Subcutaneous adipose tissue (tissue), 4 donors: ENCODE data around the gene THADA. TPM values are rescaled to one million over a fixed set of nuclear protein-coding genes. Genes with fewer than 3 reads are reported as not detected.

Experiments
- CTCF ChIP-seq: fragments of 450-650 bp; IDR thresholded peaks from one replicate; pipeline ENCODE4 v1.5.1; 2016; ENCODE audit warnings: low read depth, mild to moderate bottlenecking, control low read depth, antibody characterized with exemption, moderate library complexity
- total RNA-seq, 4 donors: library from RNA; depleted of rRNA; stranded (reverse); fragments of >200 nt; gene quantifications; one replicate each; pipeline ENCODE4 v1.1.0, GENCODE V29; 2016

Gene THADA
- total RNA-seq, 4 donors from 2014 or later, result 31.8 to 71.9 (median 53.8) TPM

DNA sequence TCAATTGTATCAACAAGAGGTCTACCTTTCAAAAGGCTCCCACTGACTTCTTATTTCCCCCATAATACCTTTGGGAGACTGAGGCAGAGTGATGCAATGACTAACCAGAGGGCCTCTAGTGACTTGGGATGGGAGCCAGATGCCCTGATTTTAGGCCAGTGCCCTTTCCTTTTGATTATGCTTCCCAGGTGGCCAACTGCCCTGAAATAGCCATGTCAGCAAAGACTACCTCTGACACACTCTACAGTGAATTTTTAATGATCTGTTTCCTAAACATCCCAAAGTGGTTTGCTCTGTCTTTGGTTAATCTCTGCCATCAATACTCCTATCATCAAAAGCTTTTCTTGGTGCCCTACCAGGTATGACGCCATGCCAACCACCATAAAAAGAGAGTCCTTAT lies 303.5 kb downstream of the THADA start:
- no peak for TF ChIP-seq CTCF

DNA sequence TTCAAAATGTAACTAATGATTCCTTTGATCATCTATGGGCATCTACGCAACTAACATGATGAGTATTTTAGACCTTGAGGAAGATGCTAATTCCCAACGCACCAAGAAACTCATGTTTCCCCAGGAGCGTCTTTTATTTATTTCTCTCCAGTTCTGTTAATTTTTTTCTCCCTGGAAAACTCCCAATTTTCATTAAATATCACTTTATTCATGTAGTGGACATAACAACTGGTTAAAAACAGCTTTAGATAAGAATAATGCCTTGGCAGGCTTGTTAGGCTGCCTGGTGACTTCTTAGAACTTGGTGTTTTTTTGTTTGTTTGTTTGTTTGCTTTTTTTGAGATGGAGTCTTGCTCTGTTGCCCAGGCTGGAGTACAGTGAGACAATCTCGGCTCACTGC lies 306.5 kb downstream of the THADA start:
- TF ChIP-seq CTCF, result no peak

DNA sequence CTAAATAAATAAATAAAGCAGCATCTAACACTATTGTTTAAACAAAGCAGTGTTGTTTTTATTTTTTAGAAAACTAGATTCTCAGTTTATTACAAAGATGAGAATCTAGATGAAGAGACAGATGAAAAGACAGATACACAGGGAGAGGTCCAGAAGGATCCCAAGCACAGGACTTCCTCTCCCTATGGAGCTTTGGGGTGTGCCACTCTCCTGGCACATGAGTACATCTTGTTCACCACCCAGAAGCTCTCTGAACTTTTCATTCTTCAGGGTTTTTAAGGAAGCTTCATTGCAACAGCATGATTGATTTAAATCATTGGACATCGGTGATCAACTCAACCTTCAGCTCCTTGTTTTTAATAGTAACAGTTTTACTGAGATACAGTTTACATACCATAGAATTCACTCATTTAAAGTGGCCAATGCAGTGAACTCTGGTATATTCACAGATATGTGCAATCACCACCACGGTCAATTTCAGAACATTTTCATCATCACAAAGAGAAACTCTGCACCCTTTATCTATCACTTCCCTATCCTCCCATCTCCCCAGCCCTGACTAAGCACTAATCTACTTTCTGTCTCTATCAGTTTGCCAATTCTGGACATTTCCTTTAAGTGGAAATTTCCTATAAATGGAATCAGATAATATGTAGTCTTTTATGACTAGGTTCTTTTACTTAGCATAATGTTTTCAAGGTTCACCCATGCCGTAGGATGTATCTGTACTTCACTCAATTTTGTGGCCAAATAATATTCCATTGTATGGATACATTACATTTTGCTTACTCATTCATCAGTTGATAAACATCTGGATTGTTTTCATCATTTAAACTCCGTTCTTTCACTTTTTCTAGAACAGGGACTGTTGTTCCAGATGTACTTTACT lies 307.2 kb downstream of the THADA start:
- no peak for TF ChIP-seq CTCF

DNA sequence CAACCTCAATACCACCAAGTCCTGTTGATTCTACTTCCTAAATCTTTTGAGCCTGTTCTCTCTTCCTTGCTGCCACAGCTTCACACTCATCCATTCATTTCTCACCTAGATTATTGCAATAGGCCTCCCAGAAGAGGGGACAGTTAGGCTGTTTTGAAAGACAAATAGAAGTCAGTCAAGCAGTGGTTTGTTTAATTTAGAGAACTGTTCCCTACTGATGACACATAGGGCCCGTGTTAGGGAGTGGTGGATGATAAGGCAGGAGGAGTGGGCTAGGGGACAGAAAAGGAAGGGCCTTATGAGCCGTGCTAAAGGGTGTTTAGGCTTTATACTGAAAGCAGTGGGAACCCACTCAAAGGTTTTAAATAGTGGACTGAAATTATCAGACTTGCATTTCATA lies 309.9 kb downstream of the THADA start:
- TF ChIP-seq CTCF, result no peak

DNA sequence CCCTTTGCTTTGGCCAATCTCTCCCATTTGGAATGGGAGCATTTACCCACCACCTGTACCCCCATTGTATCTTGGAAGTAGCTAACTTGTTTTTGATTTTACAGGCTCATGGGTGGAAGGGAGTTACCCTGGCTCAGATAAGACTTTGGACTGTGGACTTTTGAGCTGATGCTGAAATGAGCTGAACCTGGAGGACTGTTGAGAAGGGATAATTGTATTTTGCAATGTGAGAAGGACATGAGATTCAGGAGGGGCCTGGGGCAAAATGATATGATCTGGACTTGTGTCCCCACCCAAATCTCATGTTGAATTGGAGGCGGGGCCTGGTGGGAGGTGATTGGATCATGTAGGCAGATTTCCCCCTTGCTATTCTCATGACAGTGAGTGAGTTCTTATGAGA lies 310.9 kb downstream of the THADA start:
- no peak for TF ChIP-seq CTCF

- TF ChIP-seq CTCF, result no peak
Measured at GRCh38 chr2:43280994-43281393, 314.8 kb downstream of the THADA start.

DNA sequence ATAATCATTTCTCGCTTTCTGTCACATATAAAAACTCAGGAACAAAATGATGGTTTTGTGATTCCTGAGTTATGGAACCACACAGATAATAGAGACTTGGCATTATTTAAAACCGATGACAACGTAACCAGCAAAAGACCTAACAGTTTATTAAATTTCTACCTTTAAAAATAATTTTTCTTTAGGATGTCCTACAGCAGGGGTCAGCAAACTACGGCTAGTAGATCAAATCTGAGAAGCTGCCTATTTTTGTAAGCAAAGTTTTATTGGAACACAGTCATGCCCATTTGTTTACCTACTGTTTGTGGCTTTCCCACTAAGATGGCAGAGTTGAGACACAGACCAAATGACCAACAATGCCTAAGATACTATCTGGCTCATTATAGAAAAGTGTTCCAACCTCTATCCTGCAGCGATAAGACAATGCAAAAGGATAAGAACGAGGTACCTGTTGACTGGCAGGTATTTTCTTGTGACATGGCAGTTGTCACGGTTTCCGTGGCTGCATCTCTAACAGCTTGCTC lies 316.5 kb downstream of the THADA start:
- TF ChIP-seq CTCF, result no peak
